ENCODE results near the gene SCP2D1.

Gene SCP2D1

GRCh38 chr20:18793625-18794427 is 19.8 kb upstream of the SCP2D1 start:
- H3K4me2 ChIP-seq (ENCODE audit: insufficient read depth, low read length, poor library complexity, severe bottlenecking) = peak overlapping the region; percentile 63
- H3K4me3 ChIP-seq (ENCODE audit: low read length in 2 of 2) = peak overlapping the region; percentile 62 to 84
- no peak overlapping the region for H2BK15ac ChIP-seq (ENCODE audit: low read length)

GRCh38 chr20:18794428-18794787 is 19.2 kb upstream of the SCP2D1 start:
- H4K8ac ChIP-seq (ENCODE audit: low read depth, low read length) = no peak overlapping the region
- no peaks in the 10 kb centered on the region for H3K36me3 ChIP-seq (replicated peaks in 1 of 2; ENCODE audit: control insufficient read depth in 2 of 2, insufficient read depth in 2 of 2, low read length in 2 of 2)
- peak overlapping the region; percentile 63 for H3K4me2 ChIP-seq (ENCODE audit: insufficient read depth, low read length, poor library complexity, severe bottlenecking)
- no peak overlapping the region for H3K23ac ChIP-seq (ENCODE audit: low read depth, low read length, poor library complexity)
- H3K79me1 ChIP-seq (ENCODE audit: low read depth, low read length) = no peaks in the 10 kb centered on the region
- H2BK120ac ChIP-seq (ENCODE audit: low read depth, low read length) = no peak overlapping the region
- no peaks in the 10 kb centered on the region for H3K4me1 ChIP-seq (ENCODE audit: control insufficient read depth in 2 of 2, insufficient read depth in 1 of 2, low read depth in 1 of 2, low read length in 2 of 2)
- peak overlapping the region; percentile 85 for H2AFZ ChIP-seq (ENCODE audit: low read length)
- H2AK5ac ChIP-seq (ENCODE audit: low read depth, low read length) = no peak overlapping the region
- no peak overlapping the region for H2BK5ac ChIP-seq (ENCODE audit: low read length)
- H4K91ac ChIP-seq (ENCODE audit: low read depth, low read length, poor library complexity) = no peak overlapping the region
- no peak overlapping the region for H3K14ac ChIP-seq (ENCODE audit: low read length)
- H3K9me3 ChIP-seq (replicated peaks in 1 of 2; ENCODE audit: control insufficient read depth in 2 of 2, insufficient read depth in 1 of 2, low read depth in 1 of 2, low read length in 2 of 2) = no peaks in the 10 kb centered on the region
- no peak overlapping the region for H2BK15ac ChIP-seq (ENCODE audit: low read length)
- no peak overlapping the region for H3K4ac ChIP-seq (ENCODE audit: low read length)
- H3K27ac ChIP-seq (replicated peaks; ENCODE audit: low read length) = no peak overlapping the region
- WGBS, 2 donors (ENCODE audit: extremely low coverage in 2 of 2, insufficient read length in 2 of 2, insufficient replicate concordance in 1 of 2) = no CpG with 5 or more reads among the region's 3 CpGs
- no peak overlapping the region for H3K18ac ChIP-seq (ENCODE audit: low read length)
- no peak overlapping the region for H3K9ac ChIP-seq (ENCODE audit: low read depth, low read length, poor library complexity)
- peak overlapping the region; percentile 62 to 84 for H3K4me3 ChIP-seq (ENCODE audit: low read length in 2 of 2)
- DNase-seq (ENCODE audit: low spot score) = no peak
- H2BK12ac ChIP-seq (ENCODE audit: low read length) = no peak overlapping the region
- no peaks in the 10 kb centered on the region for H3K27me3 ChIP-seq (ENCODE audit: control insufficient read depth in 3 of 3, insufficient read depth in 3 of 3, low read depth in 1 of 3, low read length in 3 of 3)

More at GRCh38 chr20:18793625-18794427, 19.8 kb upstream of the SCP2D1 start:
- Histone ChIP-seq H2AFZ (ENCODE audit: low read length) (peak overlapping the region; percentile 85), H2BK120ac (ENCODE audit: low read depth, low read length) (no peak overlapping the region), H2BK12ac (ENCODE audit: low read length) (no peak overlapping the region), H3K79me1 (ENCODE audit: low read depth, low read length) (no peaks in the 10 kb centered on the region), H3K4ac (ENCODE audit: low read length) (no peak overlapping the region), H2BK5ac (ENCODE audit: low read length) (no peak overlapping the region), H3K14ac (ENCODE audit: low read length) (no peak overlapping the region), H2AK5ac (ENCODE audit: low read depth, low read length) (no peak overlapping the region), H4K8ac (ENCODE audit: low read depth, low read length) (no peak overlapping the region), H4K91ac (ENCODE audit: low read depth, low read length, poor library complexity) (no peak overlapping the region), H3K23ac (ENCODE audit: low read depth, low read length, poor library complexity) (no peak overlapping the region), H3K9ac (ENCODE audit: low read depth, low read length, poor library complexity) (no peak overlapping the region), H3K18ac (ENCODE audit: low read length) (peak overlapping the region; percentile 85), H3K36me3 (replicated peaks in 1 of 2; ENCODE audit: control insufficient read depth in 2 of 2, insufficient read depth in 2 of 2, low read length in 2 of 2) (no peaks in the 10 kb centered on the region), H3K27me3 (ENCODE audit: control insufficient read depth in 3 of 3, insufficient read depth in 3 of 3, low read depth in 1 of 3, low read length in 3 of 3) (no peaks in the 10 kb centered on the region), H3K27ac (replicated peaks; ENCODE audit: low read length) (no peak overlapping the region), H3K4me1 (ENCODE audit: control insufficient read depth in 2 of 2, insufficient read depth in 1 of 2, low read depth in 1 of 2, low read length in 2 of 2) (no peaks in the 10 kb centered on the region), H3K9me3 (replicated peaks in 1 of 2; ENCODE audit: control insufficient read depth in 2 of 2, insufficient read depth in 1 of 2, low read depth in 1 of 2, low read length in 2 of 2) (no peaks in the 10 kb centered on the region)
- DNase-seq (ENCODE audit: low spot score) = peak; percentile 80
- WGBS, 2 donors (ENCODE audit: extremely low coverage in 2 of 2, insufficient read length in 2 of 2, insufficient replicate concordance in 1 of 2) = no CpG with 5 or more reads among the region's 29 CpGs

GRCh38 chr20:18795366-18795765 is 18.2 kb upstream of the SCP2D1 start:
- no peak overlapping the region for H4K91ac ChIP-seq (ENCODE audit: low read depth, low read length, poor library complexity)
- no peak overlapping the region for H4K8ac ChIP-seq (ENCODE audit: low read depth, low read length)

GRCh38 chr20:18796282-18796833 is 17.2 kb upstream of the SCP2D1 start:
- H3K27ac ChIP-seq (replicated peaks; ENCODE audit: low read length) = no peak overlapping the region
- H3K4me2 ChIP-seq (ENCODE audit: insufficient read depth, low read length, poor library complexity, severe bottlenecking) = no peak overlapping the region
- no peak overlapping the region for H2BK12ac ChIP-seq (ENCODE audit: low read length)
- no peak overlapping the region for H2AK5ac ChIP-seq (ENCODE audit: low read depth, low read length)
- H3K79me1 ChIP-seq (ENCODE audit: low read depth, low read length) = no peaks in the 10 kb centered on the region
- no peak overlapping the region for H2BK120ac ChIP-seq (ENCODE audit: low read depth, low read length)
- no peak overlapping the region for H3K4ac ChIP-seq (ENCODE audit: low read length)
- H3K4me3 ChIP-seq (ENCODE audit: low read length in 2 of 2) = no peak overlapping the region
- no peak overlapping the region for H4K91ac ChIP-seq (ENCODE audit: low read depth, low read length, poor library complexity)
- no peak overlapping the region for H2AFZ ChIP-seq (ENCODE audit: low read length)
- H2BK15ac ChIP-seq (ENCODE audit: low read length) = no peak overlapping the region
- DNase-seq (ENCODE audit: low spot score) = no peak
- H3K18ac ChIP-seq (ENCODE audit: low read length) = no peak overlapping the region
- H3K9ac ChIP-seq (ENCODE audit: low read depth, low read length, poor library complexity) = no peak overlapping the region
- no peaks in the 10 kb centered on the region for H3K4me1 ChIP-seq (ENCODE audit: control insufficient read depth in 2 of 2, insufficient read depth in 1 of 2, low read depth in 1 of 2, low read length in 2 of 2)
- H3K27me3 ChIP-seq (ENCODE audit: control insufficient read depth in 3 of 3, insufficient read depth in 3 of 3, low read depth in 1 of 3, low read length in 3 of 3) = no peaks in the 10 kb centered on the region
- H2BK5ac ChIP-seq (ENCODE audit: low read length) = no peak overlapping the region
- H3K9me3 ChIP-seq (replicated peaks in 1 of 2; ENCODE audit: control insufficient read depth in 2 of 2, insufficient read depth in 1 of 2, low read depth in 1 of 2, low read length in 2 of 2) = no peaks in the 10 kb centered on the region
- WGBS, 2 donors (ENCODE audit: extremely low coverage in 2 of 2, insufficient read length in 2 of 2, insufficient replicate concordance in 1 of 2) = no CpG with 5 or more reads among the region's 2 CpGs
- no peak overlapping the region for H3K14ac ChIP-seq (ENCODE audit: low read length)
- H3K23ac ChIP-seq (ENCODE audit: low read depth, low read length, poor library complexity) = no peak overlapping the region
- no peak overlapping the region for H4K8ac ChIP-seq (ENCODE audit: low read depth, low read length)
- H3K36me3 ChIP-seq (replicated peaks in 1 of 2; ENCODE audit: control insufficient read depth in 2 of 2, insufficient read depth in 2 of 2, low read length in 2 of 2) = no peaks in the 10 kb centered on the region

More at GRCh38 chr20:18795366-18795765, 18.2 kb upstream of the SCP2D1 start:
- Histone ChIP-seq H2BK5ac (ENCODE audit: low read length) (no peak overlapping the region), H3K9ac (ENCODE audit: low read depth, low read length, poor library complexity) (no peak overlapping the region), H3K27ac (replicated peaks; ENCODE audit: low read length) (no peak overlapping the region), H3K4me1 (ENCODE audit: control insufficient read depth in 2 of 2, insufficient read depth in 1 of 2, low read depth in 1 of 2, low read length in 2 of 2) (no peaks in the 10 kb centered on the region), H2AFZ (ENCODE audit: low read length) (no peak overlapping the region), H3K9me3 (replicated peaks in 1 of 2; ENCODE audit: control insufficient read depth in 2 of 2, insufficient read depth in 1 of 2, low read depth in 1 of 2, low read length in 2 of 2) (no peaks in the 10 kb centered on the region), H3K4me2 (ENCODE audit: insufficient read depth, low read length, poor library complexity, severe bottlenecking) (no peak overlapping the region), H3K4ac (ENCODE audit: low read length) (no peak overlapping the region), H2BK15ac (ENCODE audit: low read length) (no peak overlapping the region), H2BK12ac (ENCODE audit: low read length) (no peak overlapping the region), H3K14ac (ENCODE audit: low read length) (no peak overlapping the region), H2AK5ac (ENCODE audit: low read depth, low read length) (no peak overlapping the region), H3K27me3 (ENCODE audit: control insufficient read depth in 3 of 3, insufficient read depth in 3 of 3, low read depth in 1 of 3, low read length in 3 of 3) (no peaks in the 10 kb centered on the region), H2BK120ac (ENCODE audit: low read depth, low read length) (no peak overlapping the region), H3K36me3 (replicated peaks in 1 of 2; ENCODE audit: control insufficient read depth in 2 of 2, insufficient read depth in 2 of 2, low read length in 2 of 2) (no peaks in the 10 kb centered on the region), H3K18ac (ENCODE audit: low read length) (no peak overlapping the region), H3K79me1 (ENCODE audit: low read depth, low read length) (no peaks in the 10 kb centered on the region), H3K4me3 (ENCODE audit: low read length in 2 of 2) (no peak overlapping the region), H3K23ac (ENCODE audit: low read depth, low read length, poor library complexity) (no peak overlapping the region)
- DNase-seq (ENCODE audit: low spot score) = no peak
- WGBS, 2 donors (ENCODE audit: extremely low coverage in 2 of 2, insufficient read length in 2 of 2, insufficient replicate concordance in 1 of 2) = no CpG with 5 or more reads among the region's 4 CpGs
